Panc1 (cell line): ENCODE results near the gene RANBP1. TPM values are rescaled to one million over a fixed set of nuclear protein-coding genes. Genes with fewer than 3 reads are reported as not detected.

Experiments used
- ATAC-seq: fragments of 200-7000 bp; cut with Tn5 transposase; 2 replicates; pipeline ENCODE4 v1.9.1; 2020; ENCODE audit warnings: mild to moderate bottlenecking, moderate library complexity
- BruUV-seq: library from RNA; stranded (reverse); fragments of 400-500 nt; replicated peaks from 2 replicates; lab custom pipeline; 2021; lab: Mats Ljungman, UMichigan
- CTCF ChIA-PET: fragments of 300-600 bp; sonication (Branson Sonifier 250); formaldehyde crosslinking; loops from one replicate; lab custom pipeline; 2022; ENCODE audit warnings: antibody characterized with exemption; lab: Charles Lee
- POLR2A ChIA-PET: fragments of 300-600 bp; sonication (Branson Sonifier 250); formaldehyde crosslinking; loops from one replicate; lab custom pipeline; 2022; ENCODE audit warnings: antibody characterized with exemption; lab: Charles Lee
- DNase-seq: peaks from one replicate; pipeline ENCODE4 v3.0.0-alpha.2; 2010; ENCODE audit warnings: low read depth, low spot score
- H3K27ac ChIP-seq: 2 replicates; pipeline ENCODE4 v1.5.1; 2011; ENCODE audit warnings: mild to moderate bottlenecking, low read length, inconsistent platforms
- H3K27me3 ChIP-seq: fragments of 200-500 bp; sonication (Bioruptor generic); 2 replicates; pipeline ENCODE4 v1.6.0; 2014; ENCODE audit warnings: low read length, inconsistent platforms; ENCODE audit not compliant: control insufficient read depth, insufficient read depth
- H3K36me3 ChIP-seq: fragments of 200-500 bp; sonication (Bioruptor generic); 2 replicates; pipeline ENCODE4 v1.5.1; 2014; ENCODE audit warnings: inconsistent platforms, mild to moderate bottlenecking, low read length, moderate library complexity; ENCODE audit not compliant: control insufficient read depth, insufficient read depth
- H3K4me1 ChIP-seq: 2 replicates; pipeline ENCODE4 v1.5.1; 2011; ENCODE audit warnings: inconsistent platforms, mild to moderate bottlenecking, low read length, moderate library complexity; ENCODE audit not compliant: control insufficient read depth, insufficient read depth
- H3K4me3 ChIP-seq, 2 experiments: 2 replicates each; pipeline ENCODE4 v1.5.1; 2011 to 2012; ENCODE audit warnings: low read depth in 2 of 2, low read length in 2 of 2, mild to moderate bottlenecking in 2 of 2, inconsistent platforms in 1 of 2, moderate library complexity in 1 of 2
- H3K9me3 ChIP-seq: fragments of 200-500 bp; sonication (Bioruptor generic); 2 replicates; pipeline ENCODE4 v1.5.1; 2014; ENCODE audit warnings: low read depth, mild to moderate bottlenecking, inconsistent platforms, low read length, moderate library complexity; ENCODE audit not compliant: control insufficient read depth, insufficient read depth
- POLR2AphosphoS5 ChIP-seq: IDR thresholded peaks from 2 replicates; pipeline ENCODE4 v1.6.1; 2012; ENCODE audit warnings: mild to moderate bottlenecking, low read depth, low read length, moderate library complexity
- SIN3A ChIP-seq: IDR thresholded peaks from 2 replicates; pipeline ENCODE4 v1.6.1; 2012; ENCODE audit warnings: low read depth, mild to moderate bottlenecking, low read length, moderate library complexity, borderline replicate concordance; ENCODE audit not compliant: insufficient read depth
- TCF7L2 ChIP-seq: IDR thresholded peaks from 2 replicates; pipeline ENCODE4 v1.6.1; 2011; ENCODE audit warnings: mild to moderate bottlenecking, low read depth, low read length, inconsistent platforms
- in situ Hi-C: cut with HindIII; loops from 2 replicates; pipeline ENCODE4 v1.10.0; 2016; ENCODE audit warnings: low sequenced_read_pairs, low pct_unique_long_range_greater_than_20kb
- intact Hi-C: fragments of 100-400 bp; cut with micrococcal nuclease; formaldehyde crosslinking; loops from one replicate; pipeline ENCODE4 v1.10.0; 2022; ENCODE audit not compliant: unreplicated experiment
- total RNA-seq: library from RNA; stranded (reverse); gene quantifications from one replicate; pipeline ENCODE4 v1.2.1, GENCODE V29; 2021; ENCODE audit not compliant: unreplicated experiment
- TF ChIP-seq, protein P1 (sequence below): fragments of 450-650 bp; IDR thresholded peaks from 2 replicates; pipeline ENCODE4 v1.5.1; 2017; ENCODE audit warnings: mild to moderate bottlenecking
- TF ChIP-seq, protein P2 (sequence below), 2 experiments: IDR thresholded peaks; 2 replicates each; pipeline ENCODE4 v1.6.1; 2011 to 2012; ENCODE audit warnings: low read depth in 2 of 2, control low read depth in 1 of 2, low read length in 1 of 2, mild to moderate bottlenecking in 1 of 2, moderate library complexity in 1 of 2; ENCODE audit not compliant: insufficient read depth in 1 of 2

RANBP1 gene
- total RNA-seq, 1 experiment from 2014 or later: 232 TPM

DNA sequence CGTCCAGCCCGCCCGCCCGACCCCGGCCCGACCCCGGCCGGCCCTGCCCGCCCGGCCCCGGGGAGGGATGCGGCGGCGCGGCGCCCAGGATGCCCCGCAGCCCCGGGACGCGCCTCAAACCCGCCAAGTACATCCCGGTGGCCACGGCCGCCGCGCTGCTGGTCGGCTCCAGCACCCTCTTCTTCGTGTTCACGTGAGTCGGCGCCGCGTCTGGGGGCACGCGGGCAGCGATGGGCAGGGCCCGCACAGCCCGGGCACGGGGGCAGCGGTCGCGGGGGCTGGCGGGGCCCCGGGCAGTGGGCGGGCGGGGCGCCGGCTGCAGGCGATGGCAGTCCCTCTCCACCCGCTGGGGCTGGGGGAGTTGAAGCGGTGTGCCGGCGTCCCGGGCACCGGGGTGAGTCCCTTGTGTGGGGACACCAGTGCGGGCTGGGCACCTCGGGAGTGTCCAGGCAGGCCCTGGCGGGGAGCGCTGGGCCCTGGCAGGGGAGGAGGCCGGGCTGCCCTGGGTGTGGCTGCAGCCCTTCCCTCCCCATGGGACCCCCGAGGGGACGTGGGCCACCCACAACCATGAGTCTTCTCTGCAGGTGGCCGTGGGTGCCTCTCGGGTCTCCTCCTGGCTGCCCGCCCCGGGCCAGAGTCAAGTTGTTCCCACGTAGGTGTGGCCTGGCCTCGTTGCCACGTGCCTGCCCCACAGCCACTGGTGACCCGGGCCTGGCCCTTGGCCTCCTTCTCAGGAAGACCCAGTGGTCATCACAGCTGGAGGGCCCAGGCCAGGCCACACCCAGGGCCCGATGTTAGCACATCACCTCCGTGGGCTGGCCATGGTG, 16.2 kb downstream of the RANBP1 start:
- in situ Hi-C loops (no loop called here), intact Hi-C loops (no loop called here)
- no TSS peak for BruUV-seq
- Histone ChIP-seq H3K36me3 (peaks cover 2% of the 10 kb centered on the region; the same call in 1 of the 2 replicates), H3K9me3 (no peaks in the 10 kb centered on the region), H3K27ac (peak overlapping the region; percentile 29; the same call in 1 of the 2 replicates), H3K4me3 (peak overlapping the region; percentile 57 to 58), H3K4me1 (no peaks in the 10 kb centered on the region; the same call in 1 of the 2 replicates), H3K27me3 (no peaks in the 10 kb centered on the region)
- ATAC-seq (peak; percentile 2), DNase-seq (no peak)
- ChIA-PET CTCF (no interaction called here), POLR2A (no interaction called here)
- no peak for TF ChIP-seq POLR2AphosphoS5
- no peak for TF ChIP-seq TCF7L2
- TF ChIP-seq SIN3A: no peak
- TF ChIP-seq, protein P1, sequence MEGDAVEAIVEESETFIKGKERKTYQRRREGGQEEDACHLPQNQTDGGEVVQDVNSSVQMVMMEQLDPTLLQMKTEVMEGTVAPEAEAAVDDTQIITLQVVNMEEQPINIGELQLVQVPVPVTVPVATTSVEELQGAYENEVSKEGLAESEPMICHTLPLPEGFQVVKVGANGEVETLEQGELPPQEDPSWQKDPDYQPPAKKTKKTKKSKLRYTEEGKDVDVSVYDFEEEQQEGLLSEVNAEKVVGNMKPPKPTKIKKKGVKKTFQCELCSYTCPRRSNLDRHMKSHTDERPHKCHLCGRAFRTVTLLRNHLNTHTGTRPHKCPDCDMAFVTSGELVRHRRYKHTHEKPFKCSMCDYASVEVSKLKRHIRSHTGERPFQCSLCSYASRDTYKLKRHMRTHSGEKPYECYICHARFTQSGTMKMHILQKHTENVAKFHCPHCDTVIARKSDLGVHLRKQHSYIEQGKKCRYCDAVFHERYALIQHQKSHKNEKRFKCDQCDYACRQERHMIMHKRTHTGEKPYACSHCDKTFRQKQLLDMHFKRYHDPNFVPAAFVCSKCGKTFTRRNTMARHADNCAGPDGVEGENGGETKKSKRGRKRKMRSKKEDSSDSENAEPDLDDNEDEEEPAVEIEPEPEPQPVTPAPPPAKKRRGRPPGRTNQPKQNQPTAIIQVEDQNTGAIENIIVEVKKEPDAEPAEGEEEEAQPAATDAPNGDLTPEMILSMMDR: no peak
- TF ChIP-seq, protein P2, sequence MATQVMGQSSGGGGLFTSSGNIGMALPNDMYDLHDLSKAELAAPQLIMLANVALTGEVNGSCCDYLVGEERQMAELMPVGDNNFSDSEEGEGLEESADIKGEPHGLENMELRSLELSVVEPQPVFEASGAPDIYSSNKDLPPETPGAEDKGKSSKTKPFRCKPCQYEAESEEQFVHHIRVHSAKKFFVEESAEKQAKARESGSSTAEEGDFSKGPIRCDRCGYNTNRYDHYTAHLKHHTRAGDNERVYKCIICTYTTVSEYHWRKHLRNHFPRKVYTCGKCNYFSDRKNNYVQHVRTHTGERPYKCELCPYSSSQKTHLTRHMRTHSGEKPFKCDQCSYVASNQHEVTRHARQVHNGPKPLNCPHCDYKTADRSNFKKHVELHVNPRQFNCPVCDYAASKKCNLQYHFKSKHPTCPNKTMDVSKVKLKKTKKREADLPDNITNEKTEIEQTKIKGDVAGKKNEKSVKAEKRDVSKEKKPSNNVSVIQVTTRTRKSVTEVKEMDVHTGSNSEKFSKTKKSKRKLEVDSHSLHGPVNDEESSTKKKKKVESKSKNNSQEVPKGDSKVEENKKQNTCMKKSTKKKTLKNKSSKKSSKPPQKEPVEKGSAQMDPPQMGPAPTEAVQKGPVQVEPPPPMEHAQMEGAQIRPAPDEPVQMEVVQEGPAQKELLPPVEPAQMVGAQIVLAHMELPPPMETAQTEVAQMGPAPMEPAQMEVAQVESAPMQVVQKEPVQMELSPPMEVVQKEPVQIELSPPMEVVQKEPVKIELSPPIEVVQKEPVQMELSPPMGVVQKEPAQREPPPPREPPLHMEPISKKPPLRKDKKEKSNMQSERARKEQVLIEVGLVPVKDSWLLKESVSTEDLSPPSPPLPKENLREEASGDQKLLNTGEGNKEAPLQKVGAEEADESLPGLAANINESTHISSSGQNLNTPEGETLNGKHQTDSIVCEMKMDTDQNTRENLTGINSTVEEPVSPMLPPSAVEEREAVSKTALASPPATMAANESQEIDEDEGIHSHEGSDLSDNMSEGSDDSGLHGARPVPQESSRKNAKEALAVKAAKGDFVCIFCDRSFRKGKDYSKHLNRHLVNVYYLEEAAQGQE (IDR thresholded peaks at IDR 0.05; ENCODE audit: insufficient read depth in 1 of 2, low read depth in 2 of 2, low read length in 1 of 2): no peak

DNA sequence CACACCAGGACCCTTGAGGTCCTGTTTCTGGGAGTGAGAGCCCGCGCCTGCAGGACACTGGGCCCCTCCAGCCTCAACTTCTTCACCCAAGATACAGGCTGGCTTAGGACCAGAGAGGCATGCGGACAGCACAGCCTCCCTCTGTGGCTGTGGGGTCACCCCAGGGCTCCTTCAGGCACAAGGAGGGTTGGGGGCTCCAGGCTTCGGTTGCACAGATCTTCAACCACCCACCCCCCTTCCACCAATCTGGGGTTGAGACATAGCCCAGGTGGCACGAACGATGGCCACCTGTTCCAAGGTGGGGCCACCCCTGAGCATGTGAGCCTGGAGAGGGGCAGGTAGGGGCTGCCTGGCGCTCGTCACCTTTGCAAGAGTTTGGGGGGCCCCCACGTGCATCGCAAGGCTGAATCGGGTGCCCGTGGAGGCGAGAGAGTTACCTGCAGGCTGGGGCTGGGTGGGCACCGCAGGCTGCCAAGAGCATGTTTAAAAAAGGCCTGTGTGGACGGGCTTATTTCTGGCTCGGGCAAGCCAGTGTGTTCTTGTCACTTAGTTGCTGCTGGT, 16.9 kb downstream of the RANBP1 start:
- no TSS peak for BruUV-seq
- Histone ChIP-seq H3K9me3 (no peaks in the 10 kb centered on the region), H3K4me3 (peak overlapping the region; percentile 57 to 58), H3K4me1 (no peaks in the 10 kb centered on the region; the same call in 1 of the 2 replicates), H3K36me3 (peaks cover 2% of the 10 kb centered on the region; the same call in 1 of the 2 replicates), H3K27me3 (no peaks in the 10 kb centered on the region), H3K27ac (no peak overlapping the region; the same call in 1 of the 2 replicates)
- ChIA-PET POLR2A (no interaction called here), CTCF (no interaction called here)
- ATAC-seq (no peak), DNase-seq (no peak)
- no peak for TF ChIP-seq TCF7L2
- in situ Hi-C loops: no loop called here
- intact Hi-C loops: no loop called here
